ENCODE measurements around the gene MT3.

DNA sequence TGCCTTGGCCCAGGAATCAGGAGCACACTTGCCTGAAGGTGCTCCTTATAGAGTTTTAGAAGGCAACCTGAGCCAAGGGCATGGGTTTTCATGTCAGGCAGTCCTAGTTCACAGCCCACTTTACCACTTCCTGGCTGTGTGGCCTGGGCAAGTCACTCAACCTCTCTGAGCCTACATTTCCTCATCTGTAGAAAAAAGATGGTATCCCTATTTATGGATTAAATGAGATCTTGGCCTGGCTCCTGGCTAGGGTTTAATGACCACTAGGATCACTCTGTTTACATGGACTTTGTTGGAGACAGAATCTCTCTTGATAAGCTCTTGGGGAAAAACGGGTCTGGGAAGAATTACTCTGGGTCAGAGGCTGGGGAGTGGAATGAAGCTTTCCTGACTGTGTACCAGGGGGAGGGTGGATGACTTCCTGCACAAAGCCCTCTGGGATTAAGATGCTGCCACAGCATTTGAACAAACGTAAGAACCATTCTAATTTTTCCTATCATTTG lies 21.3 kb downstream of the MT3 start:
- TF ChIP-seq, protein P1, sequence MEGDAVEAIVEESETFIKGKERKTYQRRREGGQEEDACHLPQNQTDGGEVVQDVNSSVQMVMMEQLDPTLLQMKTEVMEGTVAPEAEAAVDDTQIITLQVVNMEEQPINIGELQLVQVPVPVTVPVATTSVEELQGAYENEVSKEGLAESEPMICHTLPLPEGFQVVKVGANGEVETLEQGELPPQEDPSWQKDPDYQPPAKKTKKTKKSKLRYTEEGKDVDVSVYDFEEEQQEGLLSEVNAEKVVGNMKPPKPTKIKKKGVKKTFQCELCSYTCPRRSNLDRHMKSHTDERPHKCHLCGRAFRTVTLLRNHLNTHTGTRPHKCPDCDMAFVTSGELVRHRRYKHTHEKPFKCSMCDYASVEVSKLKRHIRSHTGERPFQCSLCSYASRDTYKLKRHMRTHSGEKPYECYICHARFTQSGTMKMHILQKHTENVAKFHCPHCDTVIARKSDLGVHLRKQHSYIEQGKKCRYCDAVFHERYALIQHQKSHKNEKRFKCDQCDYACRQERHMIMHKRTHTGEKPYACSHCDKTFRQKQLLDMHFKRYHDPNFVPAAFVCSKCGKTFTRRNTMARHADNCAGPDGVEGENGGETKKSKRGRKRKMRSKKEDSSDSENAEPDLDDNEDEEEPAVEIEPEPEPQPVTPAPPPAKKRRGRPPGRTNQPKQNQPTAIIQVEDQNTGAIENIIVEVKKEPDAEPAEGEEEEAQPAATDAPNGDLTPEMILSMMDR (IDR thresholded peaks at IDR 0.05): no peak
- TF ChIP-seq POLR2A (IDR thresholded peaks at IDR 0.05): no peak
